Stimulated activated CD8-positive, alpha-beta memory T cell treated with anti-CD3 and anti-CD28 coated beads, Interleukin-15, amount 100 ng/mL, for 4 hours (primary cell): ENCODE measurements around the gene AGRN.

Experiments used
- DNase-seq, 2 donors: peaks; one replicate each; pipeline ENCODE4 v3.0.0-alpha.2; 2020; ENCODE audit warnings: low read depth in 2 of 2

AGRN gene

DNA sequence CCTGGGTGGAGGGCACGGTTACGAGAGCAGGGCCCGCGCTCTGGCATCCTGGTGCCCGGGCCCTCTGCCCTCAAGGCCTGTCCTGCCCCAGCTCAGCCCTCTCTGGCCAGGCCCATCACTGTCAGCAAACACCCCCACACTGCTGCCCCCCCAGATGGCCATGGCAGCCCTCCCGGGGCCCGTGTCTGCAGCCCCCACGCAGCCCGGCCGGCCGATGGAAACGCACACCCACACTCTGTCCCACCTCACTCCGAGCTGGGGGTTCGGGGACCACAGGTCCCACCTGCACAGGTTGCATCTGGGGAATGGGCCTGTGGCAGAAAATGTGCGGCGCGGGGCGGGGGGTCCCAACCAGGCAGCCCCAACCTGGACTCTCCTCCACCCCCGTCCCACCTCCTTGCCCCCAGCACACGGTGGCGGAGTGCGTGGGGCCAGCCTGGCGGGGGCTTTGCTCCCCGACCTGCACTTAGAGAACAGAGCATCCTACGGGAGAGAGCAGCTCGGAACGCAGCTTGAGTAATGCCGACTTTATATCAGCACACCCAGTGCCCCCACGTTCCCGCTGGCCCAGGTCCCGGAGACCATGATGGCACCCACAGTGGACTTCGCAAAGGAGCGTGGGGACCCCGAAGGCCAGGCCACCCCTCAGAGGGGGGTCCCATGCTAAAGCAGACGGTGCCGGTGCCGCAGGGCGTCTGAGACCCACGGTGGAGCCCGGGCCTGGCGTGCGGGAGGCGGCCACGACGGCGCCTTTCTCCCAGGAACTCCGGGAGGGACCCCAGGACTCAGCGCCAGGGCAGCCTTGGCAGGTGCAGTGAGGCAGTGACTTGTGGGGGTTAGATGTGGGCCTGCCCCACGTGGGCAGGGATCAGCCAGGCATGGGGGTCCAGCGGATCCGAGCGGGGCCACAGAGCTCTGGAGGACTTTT, 61.7 kb downstream of the AGRN start:
- no peak for DNase-seq

DNA sequence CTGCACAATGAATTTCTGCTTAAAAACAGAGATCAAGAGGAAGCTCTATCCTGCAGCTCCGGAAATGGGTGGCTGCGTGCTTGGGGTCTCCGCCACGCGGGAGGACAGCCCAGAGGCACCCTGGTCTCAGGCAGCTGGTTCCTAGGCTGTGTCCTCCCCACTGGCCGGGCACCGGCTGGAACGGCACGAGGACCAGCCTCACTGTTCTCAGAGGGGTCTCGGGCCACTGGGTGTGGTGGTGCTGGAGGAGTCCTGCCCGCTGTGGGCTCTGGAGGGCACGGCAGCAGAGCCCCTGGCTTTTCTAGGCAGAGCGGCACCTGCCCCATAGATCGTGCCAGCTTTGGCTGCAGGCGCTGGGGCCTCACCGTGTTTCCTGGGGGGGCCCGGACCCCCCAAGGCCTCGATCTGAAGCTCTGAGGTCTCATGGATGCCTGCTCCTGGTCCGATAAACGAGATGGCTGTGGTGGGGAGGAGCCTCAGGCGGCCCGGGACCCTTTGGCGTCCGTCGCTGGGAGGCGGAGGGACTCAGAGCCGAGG, 62.4 kb downstream of the AGRN start:
- no peak for DNase-seq

DNA sequence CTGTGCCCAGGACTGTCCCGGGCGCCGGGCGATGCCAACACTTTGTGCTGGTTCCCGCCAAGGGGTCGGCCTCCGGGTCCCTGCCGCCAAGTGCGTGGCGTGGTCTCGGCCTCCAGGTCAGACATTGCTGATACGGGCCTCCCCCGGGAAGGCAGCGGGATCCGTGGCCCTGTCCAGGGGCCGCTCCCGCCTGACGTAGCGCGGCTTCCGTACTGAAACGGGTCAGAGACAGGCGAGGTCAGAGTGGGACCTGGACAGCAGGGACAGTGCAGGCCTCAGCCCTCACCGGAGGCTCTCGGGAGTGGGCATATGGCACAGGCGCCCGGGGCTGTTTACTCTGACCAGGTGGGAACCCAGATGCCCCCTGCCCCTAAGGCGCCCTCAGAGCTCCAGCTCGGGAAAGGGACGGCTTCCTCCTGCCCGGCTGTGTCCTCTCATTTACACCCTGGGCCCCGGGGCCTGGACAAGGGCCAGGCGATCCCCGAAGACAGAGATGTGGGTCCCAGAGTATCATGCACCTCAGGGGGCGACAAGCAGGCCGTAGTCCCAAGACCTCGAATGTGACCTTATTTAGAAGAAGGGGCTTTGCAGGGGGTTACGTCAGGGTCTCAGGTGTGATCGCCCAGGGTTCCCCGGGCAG, 63.0 kb downstream of the AGRN start:
- no peak for DNase-seq

DNA sequence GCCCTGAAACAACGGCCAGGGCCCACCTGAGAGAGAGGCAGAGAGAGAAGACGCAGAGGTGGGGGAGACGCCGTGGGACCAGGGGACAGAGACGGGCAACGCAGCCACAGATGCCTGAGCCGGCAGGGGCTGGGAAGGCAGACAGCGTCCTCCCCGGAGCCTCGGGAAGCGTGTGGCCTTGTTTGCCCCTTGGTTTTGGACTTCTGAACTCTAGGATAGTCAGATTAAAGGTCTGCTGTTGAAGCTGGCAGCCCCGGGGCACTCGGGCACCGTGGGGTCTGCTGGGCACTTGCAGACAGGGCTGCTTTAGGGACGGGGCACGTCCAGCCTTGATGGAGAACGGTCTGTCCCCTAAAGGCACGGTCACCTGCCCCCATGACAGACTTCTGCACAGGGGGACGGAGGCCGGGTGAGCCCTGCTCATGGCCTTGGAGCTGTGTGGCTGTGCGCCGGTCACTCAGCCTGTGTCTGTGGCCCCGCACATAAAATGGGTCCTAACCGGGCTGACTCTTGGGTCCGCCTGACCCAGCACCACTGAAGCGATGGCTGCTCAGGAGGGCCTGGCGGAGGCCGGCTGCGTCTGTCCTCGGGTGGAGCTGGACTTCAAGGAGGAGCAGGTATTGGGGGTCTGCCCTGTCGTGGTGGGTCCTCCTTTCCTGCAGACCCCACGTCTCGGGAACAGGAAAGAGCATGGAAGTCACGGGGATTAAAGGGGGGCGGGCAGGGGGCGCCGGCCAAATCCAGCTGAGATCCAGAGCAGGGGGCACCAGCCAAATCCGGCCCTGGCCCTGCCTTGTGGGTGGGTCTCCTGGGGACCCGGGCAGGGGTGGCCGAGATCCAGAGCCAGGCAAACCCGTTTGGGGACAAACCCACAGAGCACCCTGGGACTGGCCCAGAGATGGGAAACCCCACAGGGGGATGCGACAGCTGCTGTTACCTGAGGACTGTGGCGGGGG, 63.8 kb downstream of the AGRN start:
- no peak for DNase-seq

DNA sequence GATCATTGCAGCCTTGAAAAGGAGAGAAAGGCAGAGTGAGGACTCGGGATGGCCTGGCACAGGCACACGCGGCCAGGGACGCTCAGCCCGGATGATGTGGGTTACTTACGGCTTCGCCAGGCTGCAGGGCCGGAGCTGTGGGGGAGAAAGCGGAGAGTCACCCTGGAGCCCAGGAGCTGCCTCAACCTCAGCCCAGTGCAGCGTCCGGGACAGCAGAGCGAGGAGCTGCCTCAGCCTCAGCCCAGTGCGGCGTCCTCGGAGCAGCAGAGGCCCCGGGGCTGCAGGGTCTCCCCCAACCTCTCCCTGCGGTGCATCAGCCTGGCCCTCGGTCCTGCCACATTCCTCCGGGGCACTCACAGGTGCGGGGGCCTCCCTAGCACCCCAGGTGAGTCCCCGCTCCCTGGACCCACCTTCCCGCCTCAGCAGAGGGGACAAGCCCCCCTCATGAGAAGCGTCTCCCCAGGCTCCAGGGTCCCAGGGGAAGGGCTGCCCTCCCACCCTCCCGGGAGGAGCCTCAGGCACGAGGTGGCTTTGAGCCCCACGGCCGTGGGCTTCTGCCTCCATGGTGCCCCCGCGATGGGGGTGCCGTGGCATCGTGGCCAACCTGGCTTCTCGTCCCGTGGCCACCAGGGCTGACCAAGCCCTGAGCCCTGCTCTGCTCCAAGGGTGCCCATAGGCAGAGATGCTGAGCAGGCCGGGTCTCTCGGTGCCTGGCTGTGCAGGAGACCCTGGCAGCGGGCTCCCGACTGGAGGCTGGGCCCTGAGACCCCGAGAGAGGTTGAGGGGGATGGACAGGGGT, 64.7 kb downstream of the AGRN start:
- no peak for DNase-seq

DNA sequence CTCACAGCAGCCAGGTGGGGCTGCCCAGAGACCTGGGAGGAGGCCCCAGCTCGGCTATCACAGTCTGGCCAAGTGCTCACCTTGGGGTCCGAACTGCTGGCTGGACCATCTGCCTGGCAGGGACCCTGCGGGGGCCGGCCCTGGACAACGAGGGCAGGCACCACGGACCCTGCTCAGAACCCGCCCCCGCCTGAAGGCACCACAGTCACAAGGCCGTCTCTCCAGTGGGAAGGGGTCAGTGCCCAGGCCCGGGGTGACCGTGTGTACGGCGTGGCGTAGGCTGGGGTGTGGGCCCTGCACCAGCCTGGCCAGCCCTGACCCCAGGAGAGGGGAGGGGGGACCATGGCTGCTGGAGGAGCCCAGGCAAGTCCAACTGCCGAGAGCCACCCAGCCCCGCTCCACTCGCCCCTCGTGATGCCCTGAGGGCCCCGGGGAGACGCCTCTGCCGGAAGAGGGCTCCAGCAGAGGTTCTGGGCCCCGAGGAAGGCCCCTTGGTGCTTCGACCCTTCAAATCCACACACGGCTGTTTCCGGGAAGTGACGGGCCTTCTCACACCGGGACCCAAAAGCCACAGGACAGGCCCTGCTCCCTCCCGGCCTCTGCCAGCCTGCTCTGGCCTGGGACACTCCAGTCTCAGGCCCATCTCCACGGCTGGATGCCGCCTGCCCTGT, 65.4 kb downstream of the AGRN start:
- DNase-seq, result no peak

DNA sequence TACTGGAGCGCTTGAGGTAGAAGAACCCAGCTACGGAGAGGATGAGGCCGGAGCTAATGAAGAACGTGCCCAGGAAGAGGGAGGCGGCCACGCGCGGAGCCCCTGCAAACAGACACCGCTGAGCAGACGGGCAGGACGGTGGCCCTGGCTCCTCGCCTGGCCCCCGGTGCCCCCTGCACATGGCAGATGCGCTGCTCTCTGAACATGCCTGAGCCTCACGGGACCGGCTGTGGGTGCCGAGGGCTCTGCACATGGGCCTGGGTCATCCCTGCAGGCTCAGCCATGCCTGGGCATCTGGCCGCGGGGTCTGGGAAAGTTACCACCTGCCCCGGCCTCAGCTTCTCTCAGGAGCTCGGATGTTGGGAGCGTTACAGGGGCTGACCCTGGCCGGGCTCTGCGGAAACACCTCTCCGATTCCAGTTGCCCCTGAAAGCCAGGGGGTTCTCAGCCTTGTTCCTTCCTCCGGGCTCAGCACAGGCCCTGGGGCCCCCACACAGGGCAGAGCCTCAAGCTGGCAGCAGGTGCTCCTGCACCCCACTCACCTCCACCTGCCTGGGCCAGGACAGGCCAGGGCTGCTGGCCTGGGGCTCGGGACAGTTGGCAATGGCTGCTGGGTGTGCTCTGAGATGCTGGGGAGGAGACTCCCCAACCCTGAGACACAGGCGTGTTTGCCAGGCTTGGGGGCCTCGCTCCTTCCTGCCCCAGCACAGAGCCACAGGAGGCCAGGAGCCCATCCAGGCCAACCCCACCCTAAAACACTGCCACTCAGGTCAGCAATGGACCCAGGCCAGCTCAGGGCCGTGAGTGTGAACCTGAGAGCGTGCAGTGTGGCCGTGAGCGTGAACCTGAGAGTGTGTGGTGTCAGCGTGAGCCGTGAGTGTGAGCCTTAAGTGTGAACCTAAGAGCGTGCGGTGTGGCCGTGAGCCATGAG, 66.3 kb downstream of the AGRN start:
- no peak for DNase-seq

DNA sequence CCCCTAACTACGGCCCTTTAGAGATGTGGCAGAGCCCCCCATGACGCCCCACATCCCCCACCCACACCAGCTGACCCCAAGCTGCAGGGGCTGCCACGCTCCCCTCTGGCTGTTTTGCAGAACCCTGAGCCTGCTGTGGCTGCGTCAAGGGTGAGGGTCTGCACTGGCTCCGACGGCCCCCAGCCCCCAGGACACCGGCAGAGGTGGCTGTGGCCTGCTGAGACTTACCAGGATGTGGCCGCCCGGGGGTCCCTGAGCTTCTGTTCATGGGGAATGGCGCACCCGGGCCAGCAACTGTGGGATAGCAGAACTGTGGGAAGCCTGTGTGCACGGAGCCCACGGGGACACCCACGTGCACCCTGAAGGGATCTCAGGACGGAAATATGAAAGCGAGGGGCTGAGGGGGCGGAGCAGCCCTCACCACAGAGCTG, 67.0 kb downstream of the AGRN start:
- DNase-seq, result no peak

DNA sequence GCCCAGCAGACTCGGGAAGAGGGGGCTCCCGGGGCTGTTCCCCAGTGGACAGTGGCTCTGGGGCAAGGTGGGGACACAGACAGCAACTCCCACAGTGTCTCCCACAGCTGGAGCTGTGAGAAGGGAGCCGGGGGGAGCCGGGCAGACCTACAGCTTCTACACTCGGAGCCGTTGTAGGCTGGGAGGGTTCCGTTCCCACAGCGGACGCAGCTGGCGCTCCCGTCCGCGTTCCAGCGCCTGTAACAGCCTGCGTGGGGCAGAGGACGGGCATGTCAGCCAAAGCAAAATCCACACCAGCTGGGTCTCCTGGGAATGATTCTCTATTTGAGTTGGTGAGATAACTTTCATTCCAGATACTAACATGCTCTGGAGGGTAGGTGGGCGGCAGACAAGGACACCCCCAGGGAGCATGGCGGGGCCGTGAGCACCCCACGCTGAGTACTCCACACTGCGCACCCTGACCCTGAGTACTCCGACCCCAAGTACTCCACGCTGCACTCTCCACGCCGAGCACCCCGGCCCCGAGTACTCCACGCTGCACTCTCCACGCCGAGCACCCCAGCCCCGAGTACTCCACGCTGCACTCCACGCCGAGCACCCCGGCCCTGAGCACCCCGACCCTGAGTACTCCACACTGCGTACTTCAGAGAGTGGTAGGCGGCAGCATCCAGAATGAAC, 67.6 kb downstream of the AGRN start:
- no peak for DNase-seq

DNA sequence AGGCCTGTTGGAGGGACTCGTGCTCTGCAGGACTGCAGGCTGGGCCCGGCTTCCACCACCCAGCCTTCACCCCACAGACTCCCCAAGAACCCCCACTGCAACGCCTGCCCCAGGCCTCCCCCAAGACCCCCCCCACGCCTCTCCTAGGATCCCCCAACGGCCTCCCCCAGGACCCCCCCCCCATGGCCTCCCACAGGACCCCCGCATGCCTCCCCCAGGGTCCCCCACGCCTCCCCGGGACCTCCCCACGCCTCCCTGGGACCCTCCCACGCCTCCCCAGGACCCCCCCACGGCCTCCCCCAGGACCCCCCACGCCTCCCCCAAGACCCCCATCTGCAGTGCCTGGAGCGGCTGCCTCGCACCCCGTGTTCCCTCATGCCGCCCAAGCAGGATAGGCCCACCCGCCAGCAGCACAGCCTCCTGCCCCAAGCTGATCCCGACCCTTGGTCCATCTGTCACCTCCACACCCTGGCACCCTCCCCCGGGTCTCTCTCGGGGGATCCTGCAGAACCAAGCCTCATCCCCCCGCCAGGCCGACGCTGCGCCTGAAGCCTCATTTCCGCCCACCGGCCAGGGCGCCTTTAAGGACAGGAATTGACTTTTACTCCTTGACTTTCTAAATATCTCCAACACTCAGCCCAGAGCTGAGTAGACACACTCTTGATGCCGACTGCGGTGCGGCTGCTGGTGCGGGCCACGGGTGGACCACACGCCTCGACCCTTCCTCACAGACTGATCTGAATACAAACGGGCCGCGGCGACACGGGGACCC, 68.3 kb downstream of the AGRN start:
- DNase-seq, result no peak

DNA sequence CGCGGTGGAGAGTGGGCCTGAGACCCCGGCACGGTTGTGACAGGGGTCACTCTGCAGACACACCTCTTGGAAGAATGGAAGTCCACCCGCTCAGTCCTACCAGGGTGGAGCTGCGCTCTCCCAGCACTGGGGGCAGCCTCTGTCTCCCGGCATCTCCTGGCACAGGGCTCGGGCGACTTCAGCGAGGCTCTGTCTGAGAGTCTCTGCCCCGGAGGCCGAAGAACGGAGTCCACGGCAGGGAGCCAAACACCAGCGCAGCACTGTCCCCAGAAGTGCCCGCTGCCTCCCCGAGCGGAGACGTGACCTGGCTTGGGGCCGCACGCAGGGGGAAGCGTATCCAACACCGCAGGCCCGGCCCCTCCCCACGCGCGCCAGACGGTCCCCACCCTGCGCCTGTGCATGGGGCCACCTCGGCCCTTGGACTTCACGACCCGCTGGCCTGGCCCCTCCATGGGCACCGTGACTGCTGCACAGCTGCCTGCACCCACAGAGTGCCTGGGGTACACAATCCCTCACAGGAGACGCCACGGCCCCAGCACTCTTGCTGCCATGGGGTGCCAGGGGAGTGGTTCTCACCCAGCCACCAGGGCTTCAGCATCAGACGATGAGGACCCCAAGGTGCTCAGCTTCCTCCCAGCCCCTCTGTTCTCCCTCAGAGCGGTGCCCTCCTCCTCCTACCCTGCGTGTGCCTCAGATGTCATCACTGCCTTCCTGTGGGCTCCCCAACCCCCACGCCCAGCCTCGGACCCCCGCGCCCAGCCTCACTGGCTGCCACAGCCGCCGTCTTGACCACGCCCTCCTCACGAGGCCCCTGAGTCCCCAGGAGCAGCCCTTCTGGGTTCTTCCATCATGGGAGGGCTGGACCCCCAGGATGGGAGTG, 69.1 kb downstream of the AGRN start:
- no peak for DNase-seq

DNA sequence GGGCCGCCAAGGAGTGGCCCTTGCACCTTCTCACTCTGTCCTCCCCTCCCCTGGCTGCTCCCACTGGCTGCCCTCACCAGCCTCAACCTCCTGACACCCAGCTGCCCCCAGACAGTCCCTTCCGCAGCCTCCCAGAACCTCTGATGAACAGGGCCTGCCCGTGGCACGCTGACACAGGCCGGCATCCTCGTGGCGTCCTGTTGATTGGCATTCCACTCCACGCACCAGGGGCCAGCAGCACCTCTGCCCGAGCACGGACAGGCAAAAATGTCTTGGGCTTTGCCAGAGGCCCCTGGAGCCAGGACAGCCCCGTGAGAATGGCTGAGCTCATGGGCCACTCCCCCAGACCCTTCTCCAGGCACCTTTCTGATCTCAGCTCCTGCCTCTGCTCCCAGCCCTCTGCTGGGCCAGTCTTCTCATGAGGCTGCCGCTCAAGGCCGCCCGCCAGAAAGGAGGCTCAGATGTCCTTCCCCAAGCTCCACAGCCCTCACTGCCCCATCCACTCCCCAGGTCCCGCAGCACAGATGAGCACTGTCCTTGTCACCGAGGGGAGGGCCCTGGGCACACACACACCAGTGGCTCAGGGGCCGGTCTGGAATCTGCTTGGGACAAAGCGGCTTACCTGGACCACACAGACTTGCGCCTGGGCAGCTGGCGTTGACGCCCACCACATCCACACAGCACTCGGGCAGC, 70.0 kb downstream of the AGRN start:
- no peak for DNase-seq

DNA sequence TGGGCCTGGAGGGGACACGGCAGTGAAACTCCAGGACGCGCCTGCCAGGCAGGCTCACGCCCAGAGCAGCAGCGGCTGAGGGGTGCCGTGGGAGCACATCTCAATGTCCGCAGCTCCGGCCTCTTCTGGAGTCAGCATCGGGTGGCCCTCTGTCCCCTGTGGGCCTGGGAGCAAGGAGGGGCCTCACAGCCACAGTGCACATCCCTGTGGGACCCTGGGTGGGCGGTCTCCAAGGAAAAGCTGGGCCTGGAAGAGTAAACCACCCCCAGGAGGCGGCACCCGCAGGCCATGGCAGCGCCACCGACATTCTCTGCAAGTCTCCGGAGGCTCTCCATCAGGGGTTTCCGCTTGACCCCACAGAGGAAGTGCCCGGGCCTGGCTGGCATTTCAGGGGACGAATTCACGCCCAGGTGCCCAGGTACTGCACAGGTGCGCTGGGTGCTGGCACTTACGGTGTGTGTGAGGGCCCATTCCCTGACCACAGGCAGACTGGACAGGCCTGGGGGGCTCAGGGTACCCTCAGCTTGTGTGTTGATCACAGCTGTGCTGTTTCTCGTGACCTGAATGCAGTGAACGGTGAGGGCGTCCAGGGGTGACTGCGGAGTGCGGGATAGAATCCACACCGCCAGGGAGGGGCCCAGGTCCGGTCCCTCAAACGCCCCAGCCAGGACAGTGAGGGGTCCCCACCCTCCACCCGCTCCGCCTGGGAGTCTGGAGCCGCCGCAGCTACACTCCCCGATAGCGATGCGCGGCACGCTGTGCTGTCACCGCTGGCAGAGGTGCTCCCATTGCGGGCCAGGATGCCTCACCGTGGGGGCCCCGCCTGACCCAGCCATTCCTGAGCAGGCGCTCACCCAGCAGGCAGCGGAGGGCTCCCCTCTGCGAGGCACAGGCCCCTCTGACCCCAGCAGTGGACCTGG, 70.8 kb downstream of the AGRN start:
- DNase-seq, result no peak

DNA sequence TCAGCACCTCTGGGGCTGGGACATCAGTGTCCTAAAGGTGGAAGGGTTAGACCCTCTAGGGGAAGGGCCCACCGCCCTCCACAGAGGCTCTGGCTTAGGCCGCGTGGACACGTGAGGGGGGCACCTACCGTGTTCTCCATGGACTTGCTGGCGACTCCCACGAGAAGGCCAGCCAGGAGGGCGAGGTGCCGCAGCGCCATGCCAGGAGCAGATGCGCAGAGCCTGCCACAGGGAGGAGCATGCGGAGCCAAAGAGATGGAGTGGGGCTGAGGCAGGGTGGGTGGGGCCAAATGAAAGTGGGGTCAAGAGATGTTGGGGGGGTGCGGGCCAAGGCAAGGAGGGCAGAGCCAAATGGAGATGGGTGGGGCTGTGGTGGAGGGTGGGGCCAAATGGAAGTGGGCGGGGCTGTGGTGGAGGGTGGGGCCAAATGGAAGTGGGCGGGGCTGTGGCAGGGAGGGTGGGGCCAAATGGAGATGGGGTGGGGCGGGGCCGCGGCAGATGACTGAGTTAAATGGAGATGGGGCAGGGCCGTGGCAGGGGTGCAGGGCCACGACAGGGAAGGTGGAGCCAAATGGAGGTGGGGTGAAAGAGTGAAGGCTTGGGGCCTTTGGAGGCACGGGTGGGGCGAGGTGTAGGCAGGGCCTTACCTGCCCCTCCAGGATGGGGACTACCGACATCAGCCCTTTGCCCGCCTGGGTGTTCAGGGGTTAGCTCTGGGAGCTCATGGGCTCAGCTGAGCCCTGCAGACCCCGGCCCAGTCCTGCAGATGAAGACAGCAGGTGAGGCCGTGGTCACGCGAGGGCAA, 71.6 kb downstream of the AGRN start:
- DNase-seq, result no peak
